Right forelimb (tissue), 1 donor: Measurements from ENCODE around the gene CCNO.
A peak's percentile ranks its signal among the peaks of the same experiment; 100 is the strongest.

Experiments
- DNase-seq: peaks from one replicate; pipeline ENCODE4 v3.0.0-alpha.2; 2018

The CCNO gene, protein sequence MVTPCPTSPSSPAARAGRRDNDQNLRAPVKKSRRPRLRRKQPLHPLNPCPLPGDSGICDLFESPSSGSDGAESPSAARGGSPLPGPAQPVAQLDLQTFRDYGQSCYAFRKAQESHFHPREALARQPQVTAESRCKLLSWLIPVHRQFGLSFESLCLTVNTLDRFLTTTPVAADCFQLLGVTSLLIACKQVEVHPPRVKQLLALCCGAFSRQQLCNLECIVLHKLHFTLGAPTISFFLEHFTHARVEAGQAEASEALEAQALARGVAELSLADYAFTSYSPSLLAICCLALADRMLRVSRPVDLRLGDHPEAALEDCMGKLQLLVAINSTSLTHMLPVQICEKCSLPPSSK

DNA sequence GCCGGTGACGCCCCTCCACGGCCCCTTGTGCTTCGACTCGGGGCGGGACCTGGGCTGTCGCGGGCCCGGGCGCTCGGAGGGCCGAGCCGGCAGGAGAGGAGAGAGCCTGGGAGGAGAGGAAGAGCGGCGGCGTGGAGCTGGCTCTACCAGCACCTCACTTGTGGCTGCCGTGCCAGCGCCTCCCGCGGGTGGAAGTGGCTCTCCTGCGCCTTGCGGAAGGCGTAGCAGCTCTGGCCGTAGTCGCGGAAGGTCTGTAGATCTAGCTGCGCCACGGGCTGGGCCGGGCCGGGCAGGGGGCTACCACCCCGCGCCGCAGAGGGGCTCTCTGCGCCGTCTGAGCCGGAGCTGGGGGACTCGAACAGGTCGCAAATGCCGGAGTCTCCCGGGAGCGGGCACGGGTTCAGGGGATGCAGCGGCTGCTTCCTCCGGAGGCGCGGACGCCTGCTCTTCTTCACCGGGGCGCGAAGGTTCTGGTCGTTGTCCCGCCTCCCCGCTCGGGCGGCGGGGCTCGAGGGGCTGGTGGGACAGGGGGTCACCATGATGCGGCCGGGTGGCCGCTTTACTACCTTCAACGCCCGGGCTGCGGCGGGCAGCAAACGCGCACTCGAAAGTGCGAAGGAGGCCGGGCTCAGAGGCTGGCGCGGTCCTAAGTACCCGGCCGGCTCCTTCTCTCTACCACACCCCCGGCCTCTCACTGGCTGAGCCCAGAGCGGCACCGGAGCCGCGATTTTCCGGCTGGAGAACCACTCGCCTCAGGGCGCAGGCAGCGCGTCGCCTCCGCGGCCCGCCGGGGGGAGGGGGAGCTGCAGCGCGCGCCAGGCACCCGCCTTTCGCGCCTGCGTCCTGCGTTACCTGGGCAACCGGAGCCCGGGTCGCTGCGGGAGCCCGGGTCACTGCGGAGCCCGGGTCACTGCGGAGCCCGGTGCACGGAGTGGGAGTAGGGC is at the start of gene CCNO:
TSS of gene CCNO (minus strand) at position 624 of the 944 bp plus-strand sequence. CDS start at position 539, 85 bp downstream.
- DNase-seq: peak; percentile 79

DNA sequence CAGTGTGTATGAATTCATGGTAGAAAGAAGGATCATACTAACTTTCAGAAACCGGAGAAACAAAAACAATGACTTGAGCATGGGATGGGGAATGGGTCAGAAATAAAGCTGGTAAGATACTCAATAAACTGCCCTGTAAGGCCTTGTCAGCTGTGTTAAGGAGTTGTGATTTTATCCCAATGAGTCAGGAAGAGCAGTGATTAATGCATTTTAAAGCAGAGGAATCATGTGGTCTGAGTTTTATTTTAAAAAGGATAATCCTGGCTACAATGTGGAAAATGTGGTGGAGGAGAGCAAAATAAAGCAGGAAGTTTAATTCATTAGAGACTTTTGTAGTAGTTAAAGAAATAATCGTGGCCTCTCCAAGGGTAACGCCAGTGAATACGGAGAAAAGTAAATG is 45.4 kb upstream of the CCNO start:
- no peak for DNase-seq

DNA sequence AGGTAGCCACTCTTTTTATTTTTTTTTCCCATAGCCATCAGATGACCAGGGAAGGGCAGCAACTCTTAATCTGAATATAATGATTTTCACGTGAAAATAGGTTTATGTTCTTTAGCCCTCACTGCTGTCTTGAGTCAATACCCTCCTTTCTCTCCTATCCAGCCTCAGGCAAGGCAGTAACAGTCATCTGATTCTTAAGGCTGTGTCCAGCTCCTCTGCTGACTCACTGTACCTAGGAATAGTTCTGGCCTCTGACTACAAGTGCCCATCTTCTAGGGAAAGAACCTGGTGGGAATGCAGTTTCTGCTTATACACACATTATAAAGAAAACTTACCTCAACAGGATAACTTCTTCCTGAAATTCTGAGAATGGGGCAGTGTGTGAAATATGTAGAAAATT is 43.4 kb upstream of the CCNO start:
- no peak for DNase-seq

DNA sequence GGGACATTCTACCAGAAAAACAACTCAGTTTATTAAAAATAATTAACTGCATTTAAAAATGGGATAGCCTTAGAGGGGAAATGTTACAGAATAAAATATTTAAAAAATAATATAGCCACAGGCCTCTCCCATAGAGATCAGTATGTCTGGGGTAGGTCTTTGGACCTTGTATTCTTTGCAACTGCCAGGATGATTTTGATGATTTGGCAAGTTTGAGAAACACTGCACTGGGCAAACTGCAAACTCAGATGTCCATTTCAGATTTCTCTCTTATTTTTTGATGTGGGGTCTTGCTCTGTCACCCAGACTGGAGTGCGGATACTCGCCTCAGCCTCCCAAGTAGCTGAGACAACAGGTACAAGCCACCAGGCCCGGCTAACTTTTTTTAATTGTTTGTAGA is 24.9 kb upstream of the CCNO start:
- DNase-seq: no peak

DNA sequence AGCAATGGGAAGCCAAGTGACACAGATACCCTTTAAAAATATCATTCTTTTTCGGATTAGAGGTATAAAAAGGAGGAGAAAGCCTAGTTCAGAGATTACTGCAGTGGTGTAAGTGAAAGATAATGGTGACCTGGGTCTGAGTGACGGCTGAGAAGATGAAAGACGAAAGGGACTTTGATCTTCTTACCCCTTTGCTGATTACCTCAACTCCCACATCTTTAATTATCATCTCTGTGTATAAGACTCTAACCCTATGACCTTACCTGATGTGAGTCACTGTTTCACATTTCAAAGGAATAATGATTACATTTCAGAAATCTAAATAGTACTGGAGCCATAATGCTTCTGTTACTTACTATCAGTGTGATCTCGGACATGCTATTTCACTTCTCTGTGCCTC is 21.4 kb upstream of the CCNO start:
- DNase-seq: no peak

DNA sequence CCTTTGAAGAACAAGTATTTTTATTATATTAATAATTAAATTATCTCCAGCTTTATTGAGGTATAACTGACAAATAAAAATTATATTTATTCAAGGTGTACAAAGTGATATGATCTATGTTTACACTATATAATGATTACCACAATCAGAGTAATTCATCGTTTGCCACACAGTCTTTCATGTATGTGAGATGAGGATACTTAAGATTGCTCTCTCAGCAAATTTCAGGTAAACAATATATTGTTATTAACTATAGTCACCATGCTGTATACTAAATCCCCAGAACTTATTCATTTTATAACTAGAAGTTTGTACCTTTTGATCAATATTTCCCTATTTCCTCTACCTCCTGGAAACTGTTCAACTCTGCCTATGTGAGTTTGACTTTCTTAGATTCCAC is 16.7 kb upstream of the CCNO start:
- no peak for DNase-seq

DNA sequence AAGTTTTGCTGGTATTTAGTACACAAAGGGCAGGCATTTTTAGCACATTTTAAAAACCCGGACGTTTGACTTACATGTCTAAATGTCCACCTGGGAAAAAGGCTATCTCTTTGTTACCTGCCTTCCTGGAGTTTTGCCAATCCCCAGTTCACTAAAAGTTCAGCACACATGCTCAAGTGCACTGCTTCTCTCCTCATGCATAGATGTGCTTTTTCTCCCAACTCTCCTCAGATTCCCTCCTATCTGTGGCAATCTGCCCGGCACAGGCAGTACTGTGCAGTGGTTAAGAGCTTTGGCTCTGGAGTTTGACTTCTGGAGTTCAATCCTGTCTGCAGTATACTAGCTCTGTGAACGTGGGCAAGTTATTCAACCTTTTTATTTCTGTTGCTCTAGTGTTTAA is 8.3 kb upstream of the CCNO start:
- no peak for DNase-seq

DNA sequence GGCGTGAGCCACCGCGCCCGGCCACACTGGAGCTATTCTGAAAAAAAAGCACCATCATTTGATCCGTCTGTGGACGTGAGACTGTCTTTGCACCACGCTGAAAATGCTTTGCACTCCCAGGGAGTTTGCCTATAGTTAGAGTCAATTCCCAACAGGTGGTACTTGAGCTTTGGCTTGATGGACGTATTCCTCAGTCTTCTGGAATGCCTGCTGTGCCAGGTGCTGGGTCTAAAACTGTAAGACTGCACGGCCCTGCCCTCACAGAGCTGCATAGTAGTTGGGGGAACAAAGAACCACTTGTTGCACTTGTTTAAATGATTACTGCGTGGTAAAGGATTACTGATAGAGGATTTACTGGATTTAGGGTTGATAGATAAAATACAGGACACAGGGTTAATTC is 3.4 kb upstream of the CCNO start:
- DNase-seq: no peak

DNA sequence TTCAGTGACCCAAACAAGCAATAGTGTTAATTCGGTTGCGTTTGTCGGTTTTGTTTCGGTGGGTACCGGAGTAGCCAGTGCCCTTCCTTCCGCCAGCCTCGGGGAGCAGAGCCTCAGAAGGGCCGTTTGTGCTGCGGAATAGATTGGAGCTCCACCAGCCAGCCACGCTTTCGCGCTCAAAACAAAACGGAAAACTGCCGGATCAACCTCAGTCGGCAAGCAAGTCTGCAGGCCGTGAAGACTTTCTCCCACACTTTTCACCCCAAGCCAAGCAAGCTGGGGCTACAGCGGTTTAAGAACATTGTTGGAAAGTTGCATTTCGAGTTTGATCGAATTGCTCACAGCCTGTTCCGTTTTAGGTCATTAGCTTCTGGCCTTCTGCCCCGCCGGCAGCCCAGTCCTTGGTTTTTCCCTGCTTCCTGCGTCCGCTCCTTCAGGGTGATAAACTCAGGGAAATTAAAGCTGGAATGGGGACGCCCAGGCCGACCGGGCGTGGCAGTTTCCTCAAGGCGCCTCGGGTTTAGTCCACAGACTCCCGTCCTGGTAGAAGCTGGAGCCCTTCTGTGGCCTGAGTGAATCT is 803 bp upstream of the CCNO start:
- peak; percentile 55 for DNase-seq

DNA sequence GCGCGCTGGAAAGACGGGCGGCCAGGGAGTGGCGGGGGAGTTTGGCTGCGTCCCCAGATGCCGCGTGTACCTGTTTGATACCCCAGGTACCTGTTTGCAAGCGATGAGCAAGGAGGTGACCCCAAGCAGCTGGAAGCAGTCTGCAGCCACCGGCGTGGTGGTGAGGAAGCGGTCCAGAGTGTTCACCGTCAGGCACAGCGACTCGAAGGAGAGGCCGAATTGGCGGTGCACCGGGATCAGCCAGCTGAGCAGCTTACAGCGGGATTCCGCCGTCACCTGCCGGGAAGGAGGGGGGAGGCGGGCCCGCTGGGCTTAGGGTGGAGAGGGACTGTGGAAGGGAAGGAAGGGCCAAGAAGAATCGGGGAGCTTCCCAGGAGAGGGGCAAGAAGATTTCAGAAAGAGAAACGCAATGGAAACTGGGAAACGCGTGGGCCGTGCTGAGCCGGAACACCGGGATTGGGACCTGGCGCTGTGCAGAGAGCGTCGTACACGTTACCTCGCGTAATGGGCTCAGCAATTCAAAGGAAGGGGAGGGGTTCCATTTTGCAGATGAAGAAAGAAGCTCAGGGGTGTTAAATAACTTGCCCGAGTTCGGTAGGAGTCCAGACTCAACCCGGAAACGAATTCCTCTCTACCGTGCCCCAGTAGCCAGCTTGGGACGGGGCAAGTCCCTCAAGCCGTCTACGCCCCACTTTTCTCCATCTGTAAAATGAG is 980 bp downstream of the CCNO start:
- peak; percentile 70 for DNase-seq

DNA sequence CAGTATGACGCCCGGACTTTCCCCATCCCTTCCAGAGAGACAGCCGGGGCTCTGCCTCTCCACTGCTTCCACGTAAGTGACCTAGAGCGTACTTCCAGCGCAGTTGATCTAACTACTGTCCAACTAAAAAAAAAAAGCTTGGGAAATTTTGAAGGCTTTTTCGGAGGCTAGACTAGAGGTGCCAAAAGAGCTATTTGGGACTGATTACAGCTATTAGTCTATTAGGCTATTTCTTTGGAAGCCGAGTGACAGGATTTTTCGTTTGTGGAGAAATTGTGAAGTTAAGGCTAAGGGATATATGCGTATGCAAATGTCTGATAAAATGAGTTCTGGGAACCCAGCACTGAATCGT is 1.5 kb downstream of the CCNO start:
- DNase-seq: no peak

DNA sequence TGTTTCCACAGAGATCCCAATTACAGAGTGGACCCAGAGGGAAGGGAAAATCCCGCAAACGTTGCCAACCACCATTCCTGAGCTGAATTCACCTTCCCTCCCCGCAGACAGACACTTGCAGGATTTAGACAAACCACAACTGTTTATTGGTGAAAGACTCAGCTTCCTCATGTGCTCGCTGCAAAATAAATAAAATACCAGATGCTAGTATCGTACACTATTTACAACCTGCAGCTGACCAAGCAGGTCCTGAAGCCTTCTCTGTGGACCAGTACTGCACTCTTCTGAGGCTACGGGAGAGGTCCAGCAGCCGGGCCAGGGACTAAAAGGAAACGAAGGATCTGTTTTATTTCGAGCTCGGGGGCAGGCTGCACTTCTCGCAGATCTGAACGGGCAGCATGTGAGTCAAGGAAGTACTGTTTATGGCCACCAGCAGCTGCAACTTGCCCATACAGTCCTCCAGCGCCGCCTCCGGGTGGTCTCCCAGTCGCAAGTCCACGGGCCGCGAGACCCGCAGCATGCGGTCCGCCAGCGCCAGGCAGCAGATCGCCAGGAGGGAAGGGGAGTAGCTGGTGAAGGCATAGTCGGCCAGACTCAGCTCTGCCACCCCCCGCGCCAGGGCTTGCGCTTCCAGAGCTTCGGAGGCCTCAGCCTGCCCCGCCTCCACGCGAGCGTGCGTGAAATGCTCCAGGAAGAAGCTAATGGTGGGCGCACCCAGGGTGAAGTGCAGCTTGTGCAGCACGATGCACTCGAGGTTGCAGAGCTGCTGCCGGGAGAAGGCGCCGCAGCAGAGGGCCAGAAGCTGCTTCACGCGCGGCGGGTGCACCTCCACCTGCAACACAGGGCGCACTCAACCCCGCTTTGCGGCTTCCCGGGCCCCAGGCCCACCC is 2.1 kb downstream of the CCNO start:
- peak; percentile 60 for DNase-seq

DNA sequence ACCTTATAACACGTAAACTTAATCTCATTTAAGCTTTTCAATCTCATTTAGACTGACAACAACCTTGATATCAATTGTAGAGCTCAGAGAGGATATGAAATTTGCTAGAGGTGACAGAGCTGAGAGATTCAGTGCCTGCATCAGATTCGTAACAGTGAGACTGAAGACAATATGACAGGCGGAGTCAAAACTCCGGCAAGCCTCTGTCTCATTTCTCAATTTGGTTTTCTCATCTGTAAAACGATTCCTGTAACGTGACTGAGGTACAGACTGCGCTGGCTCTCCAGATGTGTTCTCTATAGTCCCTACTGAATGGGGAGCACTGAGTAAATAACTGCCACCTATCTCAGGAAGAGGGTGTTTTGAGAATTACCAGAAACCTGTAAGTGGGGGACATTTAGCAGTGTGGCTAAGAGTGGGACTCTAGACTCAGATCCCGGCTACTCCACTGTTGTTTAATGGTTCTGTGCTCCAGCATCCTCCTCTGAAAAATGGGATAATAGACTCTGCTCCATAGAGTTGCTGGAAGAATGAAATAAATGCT is 3.2 kb downstream of the CCNO start:
- DNase-seq: no peak

DNA sequence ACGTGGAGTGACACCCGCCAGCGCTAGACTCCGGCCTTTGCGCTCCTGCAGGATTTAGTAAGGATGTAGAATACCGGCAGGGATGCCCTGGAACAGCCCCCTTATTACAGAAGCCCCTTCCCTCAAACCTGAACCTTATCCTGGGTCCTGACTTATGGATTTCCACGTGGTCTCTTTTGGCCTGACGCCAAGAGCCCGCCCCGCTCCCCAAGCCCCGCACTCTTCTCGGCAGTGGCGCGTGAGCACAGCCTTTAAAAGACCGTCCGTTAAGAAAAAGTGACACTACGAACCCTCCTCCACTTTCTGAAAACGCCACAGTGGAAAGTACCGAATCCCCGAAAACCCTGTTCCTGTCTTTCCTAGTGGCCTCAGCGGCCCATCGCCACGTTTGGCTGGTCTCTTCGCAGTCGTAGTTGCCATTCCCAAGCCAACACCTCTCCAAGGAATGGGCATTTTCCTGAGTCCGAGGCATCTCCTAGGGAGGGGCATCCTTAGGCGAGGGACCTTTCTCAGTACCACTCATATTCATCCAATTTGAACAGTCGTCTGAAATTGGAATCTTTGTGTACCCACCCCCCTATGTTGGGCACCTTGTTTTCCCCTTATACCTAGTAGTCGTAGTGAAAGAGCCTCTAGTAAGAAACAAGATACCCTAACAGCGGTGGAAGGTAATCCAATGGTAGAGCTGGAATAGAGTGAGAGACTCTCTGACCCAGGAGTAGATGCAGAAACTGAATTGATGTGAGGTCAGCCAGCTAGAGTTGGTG is 5.6 kb downstream of the CCNO start:
- DNase-seq: no peak

DNA sequence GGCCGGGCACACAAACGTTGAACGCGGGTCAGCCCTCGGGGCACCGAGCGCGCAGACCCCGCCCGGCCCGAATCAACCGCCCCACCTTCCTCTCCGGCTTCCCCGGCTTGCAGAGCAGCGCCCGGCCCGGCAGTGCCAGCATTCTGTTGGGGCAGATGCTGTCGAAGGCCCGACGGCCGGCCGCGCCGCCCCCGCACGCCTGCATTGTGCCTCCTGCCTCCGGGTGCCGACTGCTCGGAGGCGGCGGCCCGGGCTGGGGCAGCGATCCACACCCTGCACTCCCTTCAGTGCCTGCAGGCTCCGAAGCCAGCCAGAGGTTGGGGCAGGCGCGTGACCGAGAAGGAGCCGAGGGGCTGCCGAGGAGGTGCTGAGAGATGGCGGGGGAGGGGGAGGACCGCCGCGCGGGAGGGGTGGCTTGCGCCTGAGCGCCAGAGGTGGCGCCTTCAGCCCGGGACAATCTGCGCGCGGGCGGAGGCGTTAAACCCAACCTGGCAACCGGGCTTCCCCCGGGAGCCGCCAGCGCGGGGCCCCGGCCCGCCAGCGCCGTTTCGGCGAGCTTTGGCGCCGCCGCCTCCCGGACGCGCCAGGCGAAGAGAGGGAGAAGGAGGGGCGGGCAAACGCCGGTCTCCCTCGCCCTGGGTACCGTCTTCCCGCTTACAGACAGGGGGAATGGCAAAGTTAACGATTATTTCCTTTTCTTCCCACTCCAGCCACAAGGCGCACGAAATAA is 6.3 kb downstream of the CCNO start, which contains the start of gene MCIDAS:
TSS of gene MCIDAS (minus strand) at position 382 of the 730 bp plus-strand sequence. CDS start at position 205, 177 bp downstream.
- peak; percentile 64 for DNase-seq

DNA sequence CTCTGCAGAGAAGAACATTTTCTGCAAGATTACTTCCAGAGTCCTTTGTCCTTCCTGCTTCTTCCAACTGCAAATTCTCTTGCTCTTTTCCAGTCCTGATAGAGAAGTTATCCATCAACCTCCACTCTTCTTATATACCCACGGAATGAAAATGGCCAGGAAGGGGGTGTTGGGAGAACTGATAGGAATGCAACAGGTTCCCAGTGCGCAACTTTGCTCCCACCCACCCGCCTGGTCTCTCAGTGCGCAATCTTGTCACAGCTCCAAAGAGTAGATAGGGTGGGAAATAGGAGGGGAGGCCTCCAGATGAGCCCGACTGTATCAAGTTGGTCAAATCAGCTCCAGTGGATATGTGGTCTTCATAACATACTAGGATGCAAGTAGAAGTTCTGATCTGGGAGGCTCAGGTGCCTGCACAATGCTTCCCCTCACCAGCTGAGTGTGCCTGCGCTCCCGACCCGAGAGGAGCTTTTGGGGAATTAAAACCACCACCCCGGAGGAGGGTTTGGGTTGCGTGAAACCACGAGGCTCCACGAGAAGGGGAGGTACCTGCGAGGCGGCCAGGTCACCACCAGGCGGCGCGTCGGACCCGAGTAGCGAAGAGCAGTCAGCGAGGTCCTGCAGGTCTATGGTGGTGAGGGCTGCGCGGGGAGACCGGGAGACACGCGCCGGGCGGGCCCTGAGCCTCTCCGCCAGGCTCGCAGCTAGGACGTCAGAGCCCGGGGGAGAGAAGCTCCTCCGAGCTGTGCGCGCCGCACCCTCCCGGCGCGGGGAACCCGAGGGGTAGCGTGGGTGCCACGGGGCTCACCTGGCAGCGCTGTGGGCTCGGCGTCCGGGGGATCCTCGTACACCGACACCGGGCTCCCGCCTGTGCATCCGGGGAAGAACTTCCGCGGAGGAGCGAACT is 7.1 kb downstream of the CCNO start:
- peak; percentile 81 for DNase-seq

DNA sequence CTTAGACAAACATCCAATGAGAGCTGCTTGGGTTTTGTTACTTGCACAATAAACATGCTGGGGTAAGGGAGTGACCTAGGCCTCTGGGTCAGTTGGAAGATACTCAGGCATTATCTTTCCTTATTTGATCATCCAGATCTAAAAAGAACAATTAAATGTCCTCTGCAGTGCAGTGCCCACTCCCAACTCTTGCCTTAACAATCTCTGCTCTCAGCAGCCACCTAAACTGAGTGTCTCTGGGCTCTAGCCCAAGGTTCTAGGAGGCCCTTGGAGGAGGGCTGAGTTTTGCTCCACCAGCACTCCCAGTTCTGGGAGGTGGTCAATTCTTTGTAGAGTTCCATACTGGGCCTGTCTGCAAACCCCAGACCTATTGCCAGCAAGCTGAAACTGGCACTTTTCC is 8.1 kb downstream of the CCNO start:
- no peak for DNase-seq

DNA sequence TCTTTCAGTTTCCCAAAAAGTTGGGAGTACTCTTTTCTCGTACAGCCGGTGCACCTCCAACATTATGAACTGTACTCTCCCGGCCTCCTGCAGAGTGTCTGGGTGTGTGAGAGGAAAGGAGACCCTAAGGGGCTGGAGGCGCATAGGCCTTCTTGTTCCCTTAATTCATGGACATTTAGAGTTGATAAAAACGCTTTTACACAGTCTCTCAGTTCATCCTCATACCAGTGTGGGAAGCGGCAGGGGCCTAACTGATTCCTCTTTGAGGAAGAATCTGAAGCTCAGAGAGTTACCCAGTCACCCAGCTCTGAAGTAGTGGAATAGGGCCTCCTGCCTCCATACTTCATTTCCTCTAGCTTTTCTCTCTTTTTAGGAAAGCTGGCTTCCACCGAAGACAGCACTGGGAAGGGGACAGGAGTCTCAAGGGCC is 9.6 kb downstream of the CCNO start:
- no peak for DNase-seq
